K562 (cell line): ENCODE measurements around the gene TSC22D3. TPM values are rescaled to one million over a fixed set of nuclear protein-coding genes. Genes with fewer than 3 reads are reported as not detected.

Source experiments
- ATAC-seq: fragments of 200-7000 bp; cut with Tn5 transposase; 3 replicates; pipeline ENCODE4 v1.9.1; 2020; ENCODE audit warnings: moderate library complexity
- BruUV-seq: library from RNA; stranded (reverse); fragments of 400-500 nt; replicated peaks from 2 replicates; lab custom pipeline; 2021; lab: Mats Ljungman, UMichigan
- CTCF ChIA-PET: fragments of 300-600 bp; formaldehyde crosslinking; extraction: SDS; loops from one replicate; lab custom pipeline; 2021; ENCODE audit warnings: low intra/inter-chr PET ratio; lab: Yijun Ruan, JAX
- POLR2A ChIA-PET: fragments of 300-600, 350-650 bp; sonication (Branson Sonifier 250); formaldehyde crosslinking; extraction: SDS; loops from one replicate; lab custom pipeline; 2021; ENCODE audit warnings: antibody characterized with exemption, inconsistent platforms; lab: Yijun Ruan, JAX
- DNase-seq, 4 experiments: peaks; one replicate each; pipeline versions ENCODE4 v3.0.0 to v3.0.0-alpha.2; 2011 to 2018; ENCODE audit warnings: low spot score in 3 of 4, mixed read lengths in 3 of 4; ENCODE audit errors: extremely low read depth in 1 of 4
- FAIRE-seq: peaks from 2 replicates; lab custom pipeline; 2011; peaks lifted over from hg19 to GRCh38; lab: Jason Lieb, UNC
- H2AFZ ChIP-seq: 2 replicates; pipeline ENCODE4 v1.6.0; 2011; ENCODE audit warnings: low read depth, low read length, control low read depth, inconsistent platforms
- H3K27ac ChIP-seq: fragments of 200-600 bp; 3 replicates; pipeline ENCODE4 v1.8.0; 2011; ENCODE audit warnings: low read depth, mild to moderate bottlenecking, control low read depth, inconsistent platforms, low read length, moderate library complexity, mixed read lengths; ENCODE audit errors: extremely low read depth
- H3K27me3 ChIP-seq, 2 experiments: fragments of 300-600 bp in 1 of 2; 2 replicates in 1 of 2; 3 replicates in 1 of 2; pipeline versions ENCODE4 v1.6.0 to v1.8.0; 2011; ENCODE audit warnings: inconsistent platforms in 2 of 2, low read length in 2 of 2, mild to moderate bottlenecking in 1 of 2, mixed read lengths in 1 of 2, moderate library complexity in 1 of 2; ENCODE audit not compliant: control insufficient read depth in 2 of 2, insufficient read depth in 2 of 2
- H3K36me3 ChIP-seq: fragments of 300-600 bp; 3 replicates; pipeline ENCODE4 v1.8.0; 2011; ENCODE audit warnings: mild to moderate bottlenecking, low read length, inconsistent platforms; ENCODE audit not compliant: control insufficient read depth, insufficient read depth
- H3K4me1 ChIP-seq, 2 experiments: fragments of 200-600 bp in 1 of 2; replicated peaks in 1 of 2; 2 replicates in 1 of 2; 3 replicates in 1 of 2; pipeline versions ENCODE4 v1.5.1 to v1.8.0; 2011; ENCODE audit warnings: inconsistent platforms in 2 of 2, low read length in 2 of 2, mild to moderate bottlenecking in 1 of 2, mixed read lengths in 1 of 2, moderate library complexity in 1 of 2; ENCODE audit not compliant: control insufficient read depth in 2 of 2, insufficient read depth in 2 of 2
- H3K4me2 ChIP-seq: 2 replicates; pipeline ENCODE4 v1.6.1; 2011; ENCODE audit warnings: low read length, control low read depth, inconsistent platforms, mixed read lengths; ENCODE audit not compliant: insufficient read depth
- H3K4me3 ChIP-seq: fragments of 200-600 bp; sonication (generic), shearing (Covaris generic); 2 replicates; pipeline ENCODE4 v1.5.1; 2016; ENCODE audit warnings: control low read depth, inconsistent platforms
- H3K79me2 ChIP-seq: fragments of 200-600 bp; 3 replicates; pipeline ENCODE4 v1.8.0; 2011; ENCODE audit warnings: low read length, inconsistent platforms; ENCODE audit not compliant: control insufficient read depth, insufficient read depth
- H3K9ac ChIP-seq, 2 experiments: 2 replicates each; pipeline versions ENCODE4 v1.6.0 to v1.6.1; 2011; ENCODE audit warnings: low read depth in 2 of 2, low read length in 2 of 2, control low read depth in 1 of 2, inconsistent platforms in 1 of 2, mild to moderate bottlenecking in 1 of 2, mixed read lengths in 1 of 2; ENCODE audit not compliant: insufficient read depth in 1 of 2
- H3K9me1 ChIP-seq: one replicate; pipeline ENCODE4 v1.6.0; 2011; ENCODE audit warnings: inconsistent platforms, mild to moderate bottlenecking, low read length, moderate library complexity; ENCODE audit not compliant: control insufficient read depth, insufficient read depth
- H3K9me3 ChIP-seq: replicated peaks from 2 replicates; pipeline ENCODE4 v1.5.1; 2011; ENCODE audit warnings: low read depth, low read length, inconsistent platforms; ENCODE audit not compliant: control insufficient read depth, insufficient read depth
- H4K20me1 ChIP-seq: replicated peaks from 2 replicates; pipeline ENCODE4 v1.6.1; 2011; ENCODE audit warnings: low read length, inconsistent platforms, mixed read lengths; ENCODE audit not compliant: control insufficient read depth, insufficient read depth
- BACH1 ChIP-seq: fragments of 200-800 bp; sonication (Bioruptor generic); IDR thresholded peaks from 2 replicates; pipeline ENCODE4 v1.6.1; 2016; ENCODE audit warnings: missing genetic modification characterization, missing compliant biosample characterization
- BMI1 ChIP-seq: fragments of 150-350 bp; IDR thresholded peaks from 2 replicates; pipeline ENCODE4 v1.6.1; 2014; ENCODE audit warnings: low read length
- CREB3 ChIP-seq: fragments of 450-650 bp; conservative IDR thresholded peaks from 2 replicates; pipeline ENCODE4 v1.6.1; 2016; ENCODE audit warnings: missing genetic modification characterization, low read depth, mild to moderate bottlenecking, missing compliant biosample characterization, moderate library complexity
- ELF2 ChIP-seq: fragments of 250-450 bp; sonication (Bioruptor Pico); IDR thresholded peaks from 2 replicates; pipeline ENCODE4 v1.5.0; 2021; ENCODE audit warnings: mild to moderate bottlenecking
- GTF2E2 ChIP-seq: fragments of 200-800 bp; sonication (Bioruptor generic); IDR thresholded peaks from 2 replicates; pipeline ENCODE4 v1.6.1; 2016; ENCODE audit warnings: missing genetic modification characterization, missing compliant biosample characterization
- HINFP ChIP-seq: fragments of 450-650 bp; conservative IDR thresholded peaks from 2 replicates; pipeline ENCODE4 v1.6.1; 2016; ENCODE audit warnings: missing genetic modification characterization, low read depth, mild to moderate bottlenecking, control low read depth, missing compliant biosample characterization
- HNRNPH1 ChIP-seq: fragments of 200-400 bp; formaldehyde crosslinking; optimal IDR thresholded peaks from 2 replicates; pipeline ENCODE3; 2017; ENCODE audit warnings: low read depth, mild to moderate bottlenecking, low read length, moderate library complexity
- MEF2D ChIP-seq: conservative IDR thresholded peaks from 2 replicates; pipeline ENCODE4 v1.6.1; 2016; ENCODE audit warnings: low read depth, missing genetic modification characterization, missing compliant biosample characterization
- PCBP2 ChIP-seq: fragments of 200-400 bp; formaldehyde crosslinking; IDR thresholded peaks from 2 replicates; pipeline ENCODE4 v1.6.1; 2018; ENCODE audit warnings: low read length, low read depth, mild to moderate bottlenecking, moderate library complexity; ENCODE audit not compliant: poor library complexity, severe bottlenecking
- PRDM10 ChIP-seq: fragments of 450-650 bp; IDR thresholded peaks from 2 replicates; pipeline ENCODE4 v1.6.1; 2018; ENCODE audit not compliant: partially characterized antibody
- USF1 ChIP-seq: sonication (generic); formaldehyde crosslinking; IDR thresholded peaks from 2 replicates; pipeline ENCODE4 v1.9.0; 2022; ENCODE audit warnings: mild to moderate bottlenecking, missing genetic modification reagents
- ZBTB26 ChIP-seq: fragments of 450-650 bp; formaldehyde crosslinking; IDR thresholded peaks from 2 replicates; pipeline ENCODE4 v1.4.0; 2022; ENCODE audit warnings: missing genetic modification characterization
- ZNF143 ChIP-seq: sonication (generic); formaldehyde crosslinking; IDR thresholded peaks from 2 replicates; pipeline ENCODE4 v1.9.0; 2022; ENCODE audit warnings: mild to moderate bottlenecking, missing genetic modification reagents
- WGBS: fragments of 100-300 bp; shearing (Covaris generic); methylation state at CpG from one replicate; pipeline ENCODE4 v1.1.6; 2016; ENCODE audit warnings: low coverage, mixed read lengths; ENCODE audit not compliant: insufficient coverage; ENCODE audit errors: missing lambda C conversion rate; 5-methylcytosine and 5-hydroxymethylcytosine counted together
- in situ Hi-C: fragments of 300-500 bp; cut with MboI; formaldehyde crosslinking; loops from 4 replicates; pipeline ENCODE4 v1.15.0; 2018; ENCODE audit warnings: inconsistent platforms, mixed read lengths
- intact Hi-C: fragments of 100-400 bp; cut with micrococcal nuclease; formaldehyde crosslinking; loops from 2 replicates; pipeline ENCODE4 v1.14.2; 2022
- polyA plus RNA-seq, 8 experiments: library from polyadenylated mRNA; depleted of rRNA in 4 of 8; stranded (reverse) in 5 of 8; unstranded in 3 of 8; fragments of >200 nt; fragmentation: Nextera tagmentation in 2 of 8; fragmentation: Illumina TruSeq in 1 of 8; extraction: Ambion mirVana in 2 of 8; extraction: Trizol in 1 of 8; gene quantifications; 2 replicates each; pipeline versions ENCODE4 v1.2.1 to v1.2.3, GENCODE V29; 2011 to 2014; ENCODE audit warnings: inconsistent platforms in 1 of 8, missing spikeins in 1 of 8
- total RNA-seq, 7 experiments: library from RNA; depleted of rRNA in 6 of 7; stranded (reverse); fragments of >200 nt in 6 of 7; fragmentation: Illumina TruSeq in 2 of 7; extraction: Trizol in 2 of 7; gene quantifications; 2 replicates each; pipeline versions ENCODE4 v1.2.1 to v1.2.3, GENCODE V29; 2011 to 2021; ENCODE audit warnings: low replicate concordance in 1 of 7

TSC22D3 gene
- total and polyA plus RNA-seq, 9 of the 15 experiments (the other 6 are each of a cell fraction or from before 2014, with no cell fraction given): 0.48 to 3.0 (median 0.87) TPM

GRCh38 chrX:107773906-107774435 is 1.6 kb downstream of the TSC22D3 start:
- no peak overlapping the region for H3K4me2 ChIP-seq
- no peak for DNase-seq
- no peak overlapping the region for H3K27ac ChIP-seq
- no peak overlapping the region for H3K4me3 ChIP-seq
- intact Hi-C loops: loop anchor here (10.0 kb wide), 1 partner anchor 879 kb away; no protein-coding TSS in a partner anchor
- peaks cover 4 to 18% of the 10 kb centered on the region in 2 experiments; a peak in 4 of 5 replicates for H3K4me1 ChIP-seq
- WGBS: 35% methylated on average over 8 of the region's 9 CpGs
- POLR2A ChIA-PET: no interaction called here
- BruUV-seq: no TSS peak
- no peak for ATAC-seq
- no peak overlapping the region for H2AFZ ChIP-seq
- no peaks in the 10 kb centered on the region for H3K36me3 ChIP-seq
- H3K9me3 ChIP-seq: no peaks in the 10 kb centered on the region
- H4K20me1 ChIP-seq: no peaks in the 10 kb centered on the region
- no peak overlapping the region for H3K9ac ChIP-seq
- in situ Hi-C loops: loop anchor here (10.0 kb wide), 1 partner anchor 229 kb away; no protein-coding TSS in a partner anchor
- peaks cover 2 to 20% of the 10 kb centered on the region in 2 experiments; a peak in 3 of 5 replicates for H3K27me3 ChIP-seq
- H3K9me1 ChIP-seq: no peaks in the 10 kb centered on the region
- H3K79me2 ChIP-seq: no peaks in the 10 kb centered on the region
- CTCF ChIA-PET: no interaction called here
- FAIRE-seq: no peak
- TF ChIP-seq PRDM10 (no peak), CREB3 (tag) (no peak), HINFP (tag) (no peak), USF1 (CRISPR knock-in tag) (no peak), PCBP2 (no peak), ELF2 (CRISPR knock-in tag) (no peak), MEF2D (tag) (no peak), ZBTB26 (CRISPR knock-in tag) (no peak), ZNF143 (no peak), HNRNPH1 (no peak), GTF2E2 (no peak), BMI1 (no peak), BACH1 (tag) (no peak)
